Measurements from ENCODE around the gene STXBP3.

Gene STXBP3

DNA sequence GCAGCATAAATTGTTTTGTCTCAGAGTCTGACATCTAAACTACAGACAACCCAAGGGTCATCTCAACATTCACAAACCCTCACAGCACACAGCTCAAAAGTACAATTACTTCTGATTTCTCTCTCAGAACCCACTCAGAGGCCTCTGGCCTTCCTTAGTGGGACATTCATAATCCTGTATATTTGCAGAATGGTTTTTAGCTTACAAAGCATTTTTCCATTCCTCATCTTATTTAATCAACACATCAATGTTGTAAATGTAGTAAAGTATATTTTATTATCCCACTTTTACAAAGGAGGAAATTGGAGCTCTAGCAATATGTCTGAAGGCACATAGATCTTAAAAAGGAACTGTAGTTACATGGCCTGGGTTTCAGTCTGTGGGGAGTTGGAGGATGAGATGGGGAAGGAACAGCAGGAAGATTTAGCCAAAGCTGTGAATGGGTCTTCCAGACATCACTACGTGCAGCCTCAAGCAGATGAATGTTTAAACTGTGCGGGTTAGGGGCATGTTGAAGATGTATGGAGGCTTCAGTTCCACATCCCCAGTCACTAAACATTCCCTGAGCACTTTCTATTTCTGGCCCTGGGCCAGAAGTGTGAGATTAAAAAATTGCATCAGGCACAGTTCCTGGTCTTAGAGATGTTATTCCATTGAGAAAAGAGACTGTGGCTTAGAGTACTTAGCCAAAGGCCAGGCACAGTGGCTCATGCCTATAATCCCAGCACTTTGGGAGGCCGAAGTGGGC is 97.1 kb downstream of the STXBP3 start:
- no peak for DNase-seq (ENCODE audit: low spot score)

DNA sequence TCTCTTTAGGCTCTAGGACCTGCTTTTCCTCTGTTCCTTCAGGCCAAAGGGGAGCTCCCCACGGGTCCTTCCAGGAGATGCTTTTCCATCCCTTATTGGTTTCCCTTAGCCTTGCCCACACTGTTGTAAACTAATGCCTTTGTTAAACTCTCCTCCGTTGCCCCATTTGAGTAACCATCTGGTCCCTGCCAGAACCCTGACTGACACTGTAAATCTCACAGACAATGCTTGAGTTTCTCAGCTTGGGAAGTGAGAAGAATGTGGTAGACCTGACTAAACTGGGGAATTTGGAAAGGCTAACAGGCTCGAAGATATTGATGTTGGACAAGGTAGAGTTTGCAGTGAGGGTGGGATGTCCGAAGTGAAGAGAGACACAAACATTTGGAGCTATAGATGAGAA is 99.0 kb downstream of the STXBP3 start:
- DNase-seq (ENCODE audit: low spot score) = no peak

DNA sequence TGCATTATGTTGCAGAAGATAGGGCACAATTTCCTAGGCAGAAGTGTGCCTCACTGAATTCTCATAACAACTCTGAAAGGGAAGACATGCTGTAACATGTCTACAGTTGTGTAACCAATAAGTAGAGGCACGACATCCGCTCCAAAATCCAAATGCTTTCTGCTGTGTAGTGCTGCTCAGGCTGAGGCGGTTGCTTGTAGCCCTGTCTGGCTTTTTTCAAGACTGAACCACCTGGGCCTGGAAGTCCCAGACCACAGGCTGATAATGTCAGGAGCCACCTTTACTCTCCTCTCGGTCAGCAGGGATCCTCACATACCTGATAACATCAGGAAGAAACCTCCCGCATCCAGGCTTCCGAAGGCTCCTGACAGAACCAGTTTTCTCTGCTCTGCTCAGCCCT is 99.5 kb downstream of the STXBP3 start:
- no peak for DNase-seq (ENCODE audit: low spot score)

DNA sequence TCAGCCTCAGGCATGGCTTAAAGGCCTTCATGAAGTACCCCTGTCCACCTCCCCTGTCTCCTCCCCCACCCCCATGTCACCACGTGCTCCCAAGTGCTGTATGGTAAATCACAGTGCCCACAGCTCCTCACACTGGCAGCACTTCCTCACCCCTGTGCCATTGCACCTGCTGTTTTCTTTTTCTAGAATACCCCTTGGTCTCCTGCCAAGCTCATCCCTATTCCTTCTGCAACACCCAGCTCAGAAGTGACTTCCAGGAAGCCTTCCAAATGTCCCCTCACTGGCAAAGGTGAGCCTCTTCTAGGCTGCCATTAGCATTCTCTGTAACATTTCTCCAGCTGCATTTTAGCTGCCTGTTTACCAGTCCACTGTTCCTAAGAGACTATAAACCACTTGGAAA is 101.0 kb downstream of the STXBP3 start:
- DNase-seq (ENCODE audit: low spot score) = no peak

DNA sequence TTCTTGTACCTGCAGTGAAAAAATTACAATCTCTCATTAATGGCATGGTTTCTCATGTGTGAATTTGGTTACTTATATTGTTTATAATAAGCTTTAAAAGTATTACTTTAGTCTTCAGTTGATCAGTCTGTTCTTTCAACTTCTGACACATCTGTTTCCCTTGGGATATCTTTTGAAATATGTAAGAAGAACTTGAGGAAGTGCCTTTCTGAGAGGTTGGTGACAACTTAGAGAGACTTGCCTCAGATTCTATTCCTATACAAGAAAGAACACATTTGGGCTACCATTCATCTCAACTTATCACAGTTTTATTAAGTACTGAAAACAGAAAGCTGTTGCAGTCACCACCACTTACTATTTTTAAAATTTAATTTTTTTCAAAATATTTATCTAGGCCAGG is 102.3 kb downstream of the STXBP3 start:
- no peak for DNase-seq (ENCODE audit: low spot score)

DNA sequence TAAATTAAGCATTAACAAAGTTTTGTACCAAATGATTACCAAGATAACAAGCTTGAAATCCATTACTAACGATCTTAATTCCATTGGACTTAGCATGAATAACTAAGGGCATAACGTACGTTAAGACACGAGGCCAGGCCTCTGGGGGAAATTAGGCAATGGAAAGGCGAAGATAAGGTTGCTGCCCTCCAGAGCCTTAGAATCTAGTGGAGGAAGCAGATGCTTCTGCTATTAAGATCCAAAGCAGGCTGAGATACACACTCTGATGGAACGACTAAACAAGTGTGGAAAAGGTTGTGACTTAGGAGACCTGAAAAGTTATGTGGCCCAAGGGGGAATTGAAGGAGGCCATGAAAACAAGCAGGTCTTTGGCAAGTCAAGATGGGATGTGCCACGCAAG is 104.5 kb downstream of the STXBP3 start:
- DNase-seq (ENCODE audit: low spot score) = no peak

DNA sequence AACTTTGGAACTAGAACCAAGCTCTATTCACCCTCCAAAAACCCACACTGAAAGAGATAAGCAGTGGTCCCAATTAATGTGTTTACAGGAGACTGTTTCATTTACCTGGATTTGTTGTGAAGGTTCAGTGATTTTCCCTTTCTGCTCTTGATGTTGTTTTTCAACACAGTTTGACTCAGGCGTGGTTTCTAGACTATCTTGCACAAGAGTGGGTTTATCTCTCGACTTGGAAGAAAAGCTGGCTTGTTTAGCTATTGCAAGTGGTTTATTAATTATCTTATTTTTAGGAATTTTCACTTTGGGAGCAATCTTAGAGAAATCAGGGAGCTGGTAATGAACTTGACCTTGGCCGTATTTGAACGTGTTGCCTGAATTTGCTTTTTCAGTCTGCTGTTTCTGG is 105.1 kb downstream of the STXBP3 start:
- no peak for DNase-seq (ENCODE audit: low spot score)

DNA sequence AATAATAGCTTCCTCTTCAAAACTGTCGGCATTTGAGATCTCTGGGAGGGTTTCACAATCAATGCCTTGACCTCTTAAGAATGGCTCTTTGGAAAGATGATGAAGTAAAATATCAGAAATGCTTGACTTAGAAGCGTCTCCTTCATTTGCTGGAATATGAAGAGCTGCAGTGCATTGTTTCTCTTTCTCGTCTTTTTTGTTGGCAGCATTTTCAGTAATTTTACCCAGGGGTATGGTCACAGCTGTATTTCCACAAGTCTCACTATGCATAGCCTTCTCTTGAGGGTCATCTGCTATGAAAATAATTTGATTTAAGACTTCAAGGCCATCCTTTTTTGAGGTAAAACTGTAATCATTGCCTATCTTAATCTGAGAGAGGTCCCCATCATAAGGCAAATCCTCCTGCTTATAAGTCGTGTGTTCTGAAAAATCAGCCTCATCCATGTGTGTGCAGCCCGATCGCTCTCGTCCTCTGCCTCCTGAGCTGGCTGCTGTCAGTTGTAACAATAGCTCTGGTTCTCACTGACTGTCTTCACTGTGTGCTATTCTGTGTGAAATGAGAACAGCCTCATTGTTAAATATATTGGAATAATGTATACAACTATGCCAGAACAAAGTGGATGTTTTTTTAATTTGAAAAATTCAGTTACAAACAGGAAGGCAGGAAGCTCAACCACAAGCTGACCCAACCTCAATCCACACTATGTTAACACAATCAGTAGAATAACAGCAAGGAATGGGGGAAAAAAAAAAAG is 105.9 kb downstream of the STXBP3 start:
- no peak for DNase-seq (ENCODE audit: low spot score)

DNA sequence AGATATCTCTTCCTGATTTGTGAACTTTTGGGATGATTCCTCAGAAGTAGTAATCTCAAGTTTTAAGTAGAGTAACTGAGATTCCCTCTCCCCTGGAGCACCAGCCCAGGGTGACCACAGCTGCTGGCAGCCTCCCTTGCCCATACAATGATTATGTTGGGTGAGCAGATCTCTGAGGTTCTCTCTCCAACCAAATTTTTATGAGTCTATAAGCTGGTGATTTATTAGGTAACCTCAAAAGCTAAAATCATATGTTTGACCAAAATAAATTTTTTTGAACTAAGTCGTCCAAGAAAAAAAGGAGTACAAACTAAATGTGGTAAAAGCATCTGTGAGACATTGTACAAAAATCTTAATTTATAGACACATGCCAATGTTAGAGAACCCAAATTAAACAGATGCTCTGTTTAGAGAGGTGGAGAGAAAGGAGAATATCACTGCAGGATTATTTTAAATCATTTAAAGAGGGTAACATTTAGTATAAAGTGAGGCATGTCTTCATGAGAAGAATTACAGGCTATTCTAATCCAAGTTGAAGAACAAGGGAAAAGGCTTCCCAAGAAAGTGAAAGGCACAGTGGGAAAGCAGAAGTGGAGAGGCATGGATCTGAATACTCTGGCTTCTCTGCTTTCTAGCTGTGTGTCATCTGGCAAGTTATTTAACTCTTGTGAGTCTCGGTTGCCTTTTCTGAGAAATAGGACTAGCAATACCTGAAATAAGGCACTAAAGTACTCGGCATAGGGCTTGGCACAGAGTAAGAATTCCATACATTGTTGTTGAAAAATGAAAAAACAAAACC is 107.9 kb downstream of the STXBP3 start:
- peak; percentile 42 for DNase-seq (ENCODE audit: low spot score)

DNA sequence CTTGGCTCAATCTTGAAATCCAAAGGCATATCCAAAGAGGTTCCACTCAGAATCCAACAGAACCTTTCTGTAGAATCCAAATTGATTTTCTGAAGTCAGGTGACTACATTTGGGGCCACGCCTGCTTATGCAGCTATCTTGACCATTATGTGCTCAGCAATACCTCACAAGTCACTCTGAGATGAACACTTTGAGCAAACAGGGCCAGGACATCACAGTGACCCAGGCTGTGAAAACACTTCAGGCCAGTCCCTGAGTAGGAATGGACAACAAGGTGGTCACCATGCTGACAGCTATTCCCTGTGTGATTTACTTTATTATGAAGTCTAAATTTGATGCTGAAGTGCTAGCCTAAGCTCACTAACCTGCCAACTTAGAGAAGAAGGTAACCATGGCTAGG is 110.5 kb downstream of the STXBP3 start, which contains the start of gene AKNAD1:
TSS of gene AKNAD1 (minus strand) at position 101 of the 400 bp plus-strand sequence. CDS start 4,430 bp downstream, outside the sequence.
- DNase-seq (ENCODE audit: low spot score) = no peak

DNA sequence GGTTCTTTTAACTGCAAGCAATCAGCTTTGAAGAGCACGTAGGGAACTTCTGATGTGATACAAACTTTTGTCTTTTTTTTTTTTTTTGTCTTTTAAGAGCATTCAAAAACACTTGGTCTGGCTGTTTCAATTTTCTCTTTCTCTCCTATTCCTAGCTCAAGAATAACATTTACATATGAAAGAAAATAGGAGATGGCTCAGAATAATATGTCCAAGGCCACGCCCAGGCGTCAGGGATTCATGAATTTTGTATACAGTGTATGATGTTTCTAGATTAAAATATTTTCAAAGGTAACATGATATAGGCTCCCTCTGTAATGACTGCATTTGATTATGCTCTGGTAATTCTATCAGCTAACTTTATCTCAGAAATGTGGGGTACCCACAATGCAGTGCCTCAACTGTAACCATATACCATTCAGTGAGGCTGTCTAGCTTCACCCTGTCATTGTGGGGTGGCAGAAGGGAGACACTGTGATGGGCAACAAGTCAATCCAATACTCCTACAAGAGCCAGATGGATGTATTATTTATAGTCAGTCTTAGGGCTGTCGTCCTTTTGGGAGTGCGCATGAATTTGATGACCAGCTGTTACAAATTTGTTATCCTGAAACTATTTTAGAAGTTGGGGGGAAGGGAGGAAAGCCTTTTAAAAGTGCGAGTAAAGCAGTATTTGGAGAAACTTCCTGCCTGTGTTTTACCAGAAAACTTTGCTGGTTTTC is 111.9 kb downstream of the STXBP3 start:
- DNase-seq (ENCODE audit: low spot score) = no peak

All from AG20443 (cell line).